Spleen (tissue), 7 donors: Measurements from ENCODE around the gene STPG1.

Experiments used
- POLR2A ChIP-seq, 3 donors: fragments of 450-650 bp; IDR thresholded peaks; one replicate each; pipeline ENCODE4 v1.5.1; 2017; ENCODE audit warnings: antibody characterized with exemption in 3 of 3, mild to moderate bottlenecking in 1 of 3
- TF ChIP-seq, protein P1 (sequence below), 11 experiments: fragments of 200-600 bp in 7 of 11; fragments of 450-650 bp in 4 of 11; sonication (generic) in 4 of 11; IDR thresholded peaks in 8 of 11; conservative IDR thresholded peaks in 3 of 11; 1 replicate in 7 of 11; 2 replicates in 4 of 11; pipeline versions ENCODE4 v1.4.0 to v1.8.0; 2016 to 2021; ENCODE audit warnings: antibody characterized with exemption in 11 of 11, inconsistent platforms in 4 of 11, mild to moderate bottlenecking in 1 of 11
- donor health status: DM: no; HTN: no; CAD: no; lungs with moderate emphysema.
- donor health status: DM: no; HTN: no; CAD: no.
- donor health status: DM: no; HTN: no; CAD: no.

DNA sequence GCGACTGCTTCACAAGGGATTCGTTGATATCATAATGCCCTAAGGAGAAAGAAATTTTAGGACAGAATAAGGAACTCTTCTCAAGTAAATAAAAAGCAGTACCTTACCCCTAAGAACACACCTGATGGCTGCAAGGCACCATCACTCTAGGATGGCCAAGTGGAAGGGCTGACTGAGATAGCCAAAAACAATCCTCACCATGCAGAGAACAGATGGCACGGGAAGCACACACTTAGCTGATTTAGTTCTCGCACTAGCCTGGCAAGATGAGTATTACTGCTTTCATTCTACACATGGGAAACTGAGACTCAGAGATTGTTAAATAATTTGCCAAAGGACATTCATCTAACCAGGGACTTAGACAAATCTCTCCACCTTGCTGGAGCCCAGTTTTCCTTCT, 43.8 kb downstream of the STPG1 start:
- no peak for TF ChIP-seq POLR2A (IDR thresholded peaks at IDR 0.05)
- TF ChIP-seq, protein P1, sequence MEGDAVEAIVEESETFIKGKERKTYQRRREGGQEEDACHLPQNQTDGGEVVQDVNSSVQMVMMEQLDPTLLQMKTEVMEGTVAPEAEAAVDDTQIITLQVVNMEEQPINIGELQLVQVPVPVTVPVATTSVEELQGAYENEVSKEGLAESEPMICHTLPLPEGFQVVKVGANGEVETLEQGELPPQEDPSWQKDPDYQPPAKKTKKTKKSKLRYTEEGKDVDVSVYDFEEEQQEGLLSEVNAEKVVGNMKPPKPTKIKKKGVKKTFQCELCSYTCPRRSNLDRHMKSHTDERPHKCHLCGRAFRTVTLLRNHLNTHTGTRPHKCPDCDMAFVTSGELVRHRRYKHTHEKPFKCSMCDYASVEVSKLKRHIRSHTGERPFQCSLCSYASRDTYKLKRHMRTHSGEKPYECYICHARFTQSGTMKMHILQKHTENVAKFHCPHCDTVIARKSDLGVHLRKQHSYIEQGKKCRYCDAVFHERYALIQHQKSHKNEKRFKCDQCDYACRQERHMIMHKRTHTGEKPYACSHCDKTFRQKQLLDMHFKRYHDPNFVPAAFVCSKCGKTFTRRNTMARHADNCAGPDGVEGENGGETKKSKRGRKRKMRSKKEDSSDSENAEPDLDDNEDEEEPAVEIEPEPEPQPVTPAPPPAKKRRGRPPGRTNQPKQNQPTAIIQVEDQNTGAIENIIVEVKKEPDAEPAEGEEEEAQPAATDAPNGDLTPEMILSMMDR (IDR thresholded peaks at IDR 0.05 in 8 of 11, conservative IDR thresholded peaks at IDR 0.05 in 3 of 11) = no peak
